SH-SY5Y (cell line): ENCODE results near the gene CALM3.
A peak's percentile ranks its signal among the peaks of the same experiment; 100 is the strongest.

Source experiments
- GATA2 ChIP-seq: IDR thresholded peaks from 2 replicates; pipeline ENCODE4 v1.6.1; 2011; ENCODE audit warnings: mild to moderate bottlenecking, low read depth, low read length
- GATA3 ChIP-seq: IDR thresholded peaks from 2 replicates; pipeline ENCODE4 v1.6.1; 2011; ENCODE audit warnings: low read depth, mild to moderate bottlenecking, low read length, moderate library complexity

The CALM3 gene

DNA sequence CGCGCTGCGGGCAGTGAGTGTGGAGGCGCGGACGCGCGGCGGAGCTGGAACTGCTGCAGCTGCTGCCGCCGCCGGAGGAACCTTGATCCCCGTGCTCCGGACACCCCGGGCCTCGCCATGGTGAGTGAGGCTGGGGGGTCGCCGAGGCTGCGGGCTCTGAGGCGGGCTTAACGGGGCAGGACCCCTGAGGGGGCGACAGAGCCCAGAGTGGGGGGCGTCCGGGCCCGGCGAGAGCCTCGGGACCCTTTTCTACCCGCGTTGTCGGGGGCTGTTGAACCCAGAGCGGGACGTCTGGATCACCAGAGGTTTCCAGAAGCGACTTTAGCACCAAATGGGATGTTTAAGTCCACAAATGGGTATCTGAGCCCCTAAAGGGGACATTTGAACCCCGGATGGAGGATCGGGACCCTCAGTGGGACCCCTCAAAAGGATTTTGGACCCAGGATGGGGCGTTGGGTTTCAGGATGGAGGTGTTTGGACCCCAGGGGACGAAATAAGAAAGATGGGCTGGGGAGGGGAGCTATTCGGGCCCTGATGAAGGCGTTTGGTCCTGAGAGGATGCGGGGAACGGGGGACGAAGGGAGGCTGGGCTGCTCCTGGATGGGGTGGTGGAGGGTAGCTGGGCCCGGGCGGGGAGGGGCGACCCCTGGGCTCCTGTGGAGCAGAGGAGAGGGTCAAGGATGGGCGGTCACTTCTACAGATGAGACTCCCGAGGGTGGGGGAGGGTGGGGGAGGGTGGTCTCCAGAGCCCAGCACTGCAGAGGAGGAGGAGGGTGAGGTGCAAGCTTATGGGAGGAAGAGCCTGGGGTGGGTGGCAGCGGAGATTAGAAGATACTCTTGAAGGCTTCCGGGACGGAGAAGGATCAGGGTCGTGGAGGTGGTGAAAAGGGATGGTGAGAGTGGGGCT is at the start of gene CALM3:
TSS of gene CALM3 (plus strand) at position 13 of the 907 bp plus-strand sequence. CDS start at position 118, 105 bp downstream.
- no peak for TF ChIP-seq GATA3

GRCh38 chr19:46552891-46553290 is 48.2 kb upstream of the CALM3 start:
- TF ChIP-seq GATA3, result no peak

- TF ChIP-seq GATA3 (no peak), GATA2 (no peak)
Measured at GRCh38 chr19:46554161-46554560, 47.0 kb upstream of the CALM3 start.

- no peak for TF ChIP-seq GATA3
- no peak for TF ChIP-seq GATA2
Measured at GRCh38 chr19:46555628-46556280, 45.4 kb upstream of the CALM3 start.

- TF ChIP-seq GATA3 (no peak), GATA2 (no peak)
Measured at GRCh38 chr19:46559203-46559602, 41.9 kb upstream of the CALM3 start.

DNA sequence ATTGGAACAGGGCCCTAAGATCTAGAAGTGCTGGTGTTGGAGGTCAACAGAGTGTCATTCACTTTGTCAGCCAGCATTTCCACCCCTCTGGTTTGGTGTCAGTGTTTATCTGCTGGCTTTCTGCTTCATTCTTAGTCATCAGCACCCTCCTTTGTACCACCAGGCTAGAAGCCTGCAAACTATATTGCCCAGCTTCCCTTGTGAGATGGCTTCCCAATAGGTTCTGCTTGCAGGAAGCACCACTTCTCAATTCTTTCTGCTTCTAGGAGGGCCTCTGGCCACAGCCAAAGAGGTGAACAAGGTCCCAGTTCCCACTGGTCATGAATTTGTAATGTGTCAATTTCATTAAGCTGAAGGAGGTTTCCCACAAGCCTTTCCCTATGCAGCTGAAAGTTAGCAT is 36.4 kb upstream of the CALM3 start:
- no peak for TF ChIP-seq GATA3
- no peak for TF ChIP-seq GATA2

DNA sequence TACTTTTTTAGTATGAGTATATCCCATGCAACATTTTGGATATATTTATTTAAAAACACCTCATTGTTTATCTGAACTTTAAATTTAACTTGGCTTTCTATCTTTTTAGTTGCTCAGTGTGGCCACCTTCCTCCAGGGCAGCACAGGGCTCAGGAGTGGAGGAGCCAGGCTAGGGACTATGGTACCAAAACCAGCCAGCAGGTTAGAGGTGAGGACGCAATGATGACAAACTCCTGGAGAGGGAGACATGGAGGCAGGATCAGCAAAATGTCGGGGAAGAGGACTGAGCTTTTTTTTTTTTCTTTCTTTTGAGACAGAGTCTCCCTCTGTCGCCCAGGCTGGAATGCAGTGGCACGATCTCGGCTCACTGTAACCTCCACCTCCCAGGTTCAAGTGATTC is 29.6 kb upstream of the CALM3 start:
- no peak for TF ChIP-seq GATA2

DNA sequence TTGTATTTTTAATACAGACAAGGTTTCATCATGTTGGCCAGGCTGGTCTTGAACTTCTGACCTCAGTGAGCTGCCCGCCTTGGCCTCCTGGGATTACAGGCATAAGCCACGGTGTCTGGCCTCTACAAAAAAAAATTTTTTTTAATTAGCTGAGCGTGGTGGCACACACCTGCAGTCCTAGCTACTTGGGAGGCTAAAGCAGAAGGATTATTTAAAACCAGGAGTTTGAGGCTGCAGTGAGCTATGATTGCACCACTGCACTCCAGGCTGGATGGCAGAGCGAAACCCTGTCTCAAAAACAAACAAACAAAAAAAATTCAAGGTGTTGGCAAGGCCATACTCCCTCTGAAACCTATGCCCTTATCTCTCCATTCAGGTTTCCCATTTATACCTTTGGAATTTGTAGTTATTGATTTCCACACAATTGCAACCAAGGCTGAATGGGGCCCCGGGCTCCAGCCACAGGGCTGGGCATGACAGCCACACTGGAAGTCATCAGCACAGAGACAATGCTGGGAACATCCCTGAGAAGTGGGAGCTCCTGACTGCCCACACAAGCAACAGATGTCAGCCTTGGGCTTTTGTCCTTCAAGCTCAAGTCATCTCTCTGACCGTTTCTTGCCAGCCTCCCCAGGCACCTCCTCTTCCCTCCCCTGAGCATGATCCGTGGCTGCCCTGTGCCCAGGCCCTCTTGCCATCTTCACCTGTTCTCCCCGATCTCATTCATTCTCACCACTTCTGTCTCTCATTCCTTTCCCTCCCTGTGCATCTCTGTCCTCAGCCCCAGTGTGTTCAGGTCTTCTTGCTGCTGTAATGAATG is 27.2 kb upstream of the CALM3 start:
- TF ChIP-seq GATA2, result no peak
- TF ChIP-seq GATA3, result no peak

- no peak for TF ChIP-seq GATA3
- TF ChIP-seq GATA2, result peak; percentile 61
Measured at GRCh38 chr19:46574533-46574932, 26.6 kb upstream of the CALM3 start.

DNA sequence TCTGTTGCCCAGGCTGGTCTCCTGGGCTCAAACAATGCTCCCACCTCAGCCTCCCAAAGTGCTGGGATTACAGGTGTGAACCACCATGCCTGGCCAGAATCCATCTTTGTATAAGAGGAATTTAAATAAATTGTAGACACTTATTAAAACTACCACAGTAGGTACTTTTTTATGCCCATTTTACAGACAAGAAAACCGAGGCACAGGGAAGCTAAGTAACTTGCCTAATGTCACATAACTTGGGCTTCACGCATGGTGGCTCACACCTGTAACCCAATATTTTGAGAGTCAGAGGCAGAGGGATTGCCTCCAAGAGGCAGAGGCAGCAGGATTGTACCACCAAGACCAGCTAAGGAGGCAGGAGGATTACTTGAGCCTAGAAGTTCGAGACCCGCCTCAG is 22.7 kb upstream of the CALM3 start:
- TF ChIP-seq GATA2 (no peak), GATA3 (no peak)

GRCh38 chr19:46579361-46579879 is 21.7 kb upstream of the CALM3 start:
- TF ChIP-seq GATA2 (no peak), GATA3 (no peak)

DNA sequence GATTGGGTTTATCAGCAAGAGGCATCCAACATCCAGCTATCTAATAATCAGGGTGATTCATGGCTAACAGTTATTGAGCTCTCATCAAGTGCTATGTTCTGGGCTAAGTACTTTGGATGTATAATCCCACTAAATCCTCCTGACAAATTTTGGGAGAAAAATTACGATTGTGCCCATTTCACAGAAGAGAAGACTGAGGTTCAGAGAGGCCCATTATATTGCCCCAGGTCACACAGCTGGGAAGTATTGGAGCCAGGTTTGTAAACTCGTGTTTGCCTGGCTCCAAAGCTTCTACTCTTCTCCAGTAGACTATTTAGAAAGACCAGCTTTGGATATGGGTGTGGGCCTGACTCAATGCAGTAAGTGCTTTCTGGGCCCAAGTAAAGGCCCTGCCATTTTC is 20.9 kb upstream of the CALM3 start:
- TF ChIP-seq GATA3, result no peak
- TF ChIP-seq GATA2, result no peak

- TF ChIP-seq GATA3 (no peak), GATA2 (no peak)
Measured at GRCh38 chr19:46585539-46585938, 15.6 kb upstream of the CALM3 start.

- TF ChIP-seq GATA2 (no peak), GATA3 (no peak)
Measured at GRCh38 chr19:46586294-46586693, 14.8 kb upstream of the CALM3 start.
